Gastroesophageal sphincter (tissue), 3 donors: ENCODE data around the gene ZNF491.

ENCODE experiments used
- EP300 ChIP-seq: sonication (generic); formaldehyde crosslinking; IDR thresholded peaks from one replicate; pipeline ENCODE4 v1.6.1; 2017; ENCODE audit warnings: antibody characterized with exemption, mild to moderate bottlenecking
- POLR2A ChIP-seq, 2 donors: fragments of 450-650 bp; IDR thresholded peaks; one replicate each; pipeline ENCODE4 v1.6.1; 2017; ENCODE audit warnings: antibody characterized with exemption in 2 of 2, mild to moderate bottlenecking in 2 of 2, moderate library complexity in 1 of 2
- TF ChIP-seq, protein P1 (sequence below), 4 experiments: fragments of 200-600 bp in 2 of 4; fragments of 450-650 bp in 2 of 4; sonication (generic) in 1 of 4; IDR thresholded peaks; one replicate each; pipeline ENCODE4 v1.5.1; 2017 to 2019; ENCODE audit warnings: antibody characterized with exemption in 4 of 4, mild to moderate bottlenecking in 2 of 4, moderate library complexity in 2 of 4

DNA sequence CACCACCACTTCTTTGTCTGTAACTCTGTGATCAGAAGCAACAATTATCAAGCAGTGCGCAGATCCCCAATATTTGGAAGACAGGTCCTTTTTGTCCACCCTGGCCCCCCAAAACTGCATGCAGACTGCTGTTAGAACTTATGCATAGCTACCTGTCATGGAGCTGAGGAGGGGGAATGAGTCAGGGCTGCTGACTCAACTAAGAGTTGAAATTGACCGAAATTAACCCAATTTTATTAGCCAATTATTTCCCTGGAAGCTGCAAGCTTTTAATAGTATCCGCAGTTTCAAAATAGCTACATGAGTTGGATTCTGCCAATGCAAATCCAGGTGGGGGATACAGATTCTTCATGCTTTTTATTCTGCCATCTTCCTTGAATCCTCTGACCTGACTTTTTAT is 14.0 kb upstream of the ZNF491 start:
- TF ChIP-seq EP300 (no peak), POLR2A (IDR thresholded peaks at IDR 0.05) (no peak)
- TF ChIP-seq, protein P1, sequence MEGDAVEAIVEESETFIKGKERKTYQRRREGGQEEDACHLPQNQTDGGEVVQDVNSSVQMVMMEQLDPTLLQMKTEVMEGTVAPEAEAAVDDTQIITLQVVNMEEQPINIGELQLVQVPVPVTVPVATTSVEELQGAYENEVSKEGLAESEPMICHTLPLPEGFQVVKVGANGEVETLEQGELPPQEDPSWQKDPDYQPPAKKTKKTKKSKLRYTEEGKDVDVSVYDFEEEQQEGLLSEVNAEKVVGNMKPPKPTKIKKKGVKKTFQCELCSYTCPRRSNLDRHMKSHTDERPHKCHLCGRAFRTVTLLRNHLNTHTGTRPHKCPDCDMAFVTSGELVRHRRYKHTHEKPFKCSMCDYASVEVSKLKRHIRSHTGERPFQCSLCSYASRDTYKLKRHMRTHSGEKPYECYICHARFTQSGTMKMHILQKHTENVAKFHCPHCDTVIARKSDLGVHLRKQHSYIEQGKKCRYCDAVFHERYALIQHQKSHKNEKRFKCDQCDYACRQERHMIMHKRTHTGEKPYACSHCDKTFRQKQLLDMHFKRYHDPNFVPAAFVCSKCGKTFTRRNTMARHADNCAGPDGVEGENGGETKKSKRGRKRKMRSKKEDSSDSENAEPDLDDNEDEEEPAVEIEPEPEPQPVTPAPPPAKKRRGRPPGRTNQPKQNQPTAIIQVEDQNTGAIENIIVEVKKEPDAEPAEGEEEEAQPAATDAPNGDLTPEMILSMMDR (IDR thresholded peaks at IDR 0.05) = no peak
